Inflammatory macrophage treated with lipopolysaccharide for 4 hours (primary cell): ENCODE data around the gene TM6SF1.
"Not testable (repeated sequence)": the region's sequence is repeated elsewhere in the genome, so short reads cannot be mapped to it uniquely, and the experiment has no call there.

Source experiments
- DNase-seq: peaks from one replicate; pipeline ENCODE4 v3.0.0-alpha.2; 2020

Gene TM6SF1

DNA sequence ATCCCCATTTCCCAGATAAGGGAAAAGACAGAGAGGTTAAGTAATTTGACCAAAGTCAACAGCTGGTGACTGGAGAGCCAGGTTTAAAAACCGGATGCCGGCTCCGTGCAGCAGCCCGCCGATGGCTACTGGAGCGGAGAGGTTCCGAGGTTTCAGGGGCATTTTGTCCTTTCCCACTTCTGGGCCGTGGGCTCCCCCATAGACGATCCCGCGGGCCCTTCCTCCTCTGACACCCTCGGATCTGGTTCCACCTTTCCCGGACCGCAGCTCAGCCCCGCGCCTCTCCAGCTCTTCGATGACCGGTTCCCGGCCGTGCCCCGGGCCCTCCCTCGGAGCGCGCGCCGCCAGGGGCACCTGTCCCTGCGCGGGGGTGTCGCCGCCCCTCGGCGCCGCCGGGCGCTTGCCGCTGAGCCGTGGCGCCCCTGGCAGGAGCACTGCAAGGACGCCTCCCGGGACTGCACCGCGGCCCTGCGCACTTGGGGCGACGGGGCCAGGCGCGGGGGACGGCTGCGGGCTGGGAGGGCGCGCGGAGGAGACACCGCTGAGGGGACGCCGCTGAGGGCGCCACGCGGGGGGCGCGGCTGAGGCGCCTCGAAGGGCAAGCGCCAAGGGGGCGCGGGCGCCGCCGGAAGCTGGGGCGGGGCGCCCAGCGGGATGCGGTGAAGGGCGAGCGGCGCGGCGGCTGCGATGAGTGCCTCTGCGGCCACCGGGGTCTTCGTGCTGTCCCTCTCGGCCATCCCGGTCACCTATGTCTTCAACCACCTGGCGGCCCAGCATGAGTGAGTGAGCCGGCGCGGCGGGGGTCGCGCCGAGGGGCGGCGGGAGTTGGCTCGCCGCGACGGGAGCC is at the start of gene TM6SF1:
TSS of gene TM6SF1 (plus strand) at position 652 of the 847 bp plus-strand sequence. CDS start at position 688, 36 bp downstream.
- peak; percentile 5 for DNase-seq

- no peak for DNase-seq
These were observed 49.6 kb upstream of the TM6SF1 start for GRCh38 chr15:83057696-83058376.

DNA sequence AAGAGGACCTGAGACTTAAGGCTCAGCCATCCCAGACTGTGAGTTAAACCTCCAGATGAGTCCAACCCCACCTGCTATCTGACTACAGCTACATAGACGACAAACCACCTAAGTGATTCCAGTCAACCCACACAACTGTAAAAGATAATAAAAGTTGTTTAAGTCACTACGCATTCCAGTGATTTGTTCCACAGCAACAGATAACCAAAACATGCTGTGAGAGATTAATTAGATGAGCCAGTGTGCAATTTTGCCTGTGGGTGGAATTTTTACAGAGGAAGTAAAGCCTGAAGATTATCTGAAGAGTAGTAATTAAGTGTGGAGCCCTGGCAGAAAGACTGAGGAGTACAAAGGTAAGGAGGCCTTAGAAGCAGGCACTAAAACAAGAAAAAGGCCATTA is 45.8 kb upstream of the TM6SF1 start:
- DNase-seq: no peak

DNA sequence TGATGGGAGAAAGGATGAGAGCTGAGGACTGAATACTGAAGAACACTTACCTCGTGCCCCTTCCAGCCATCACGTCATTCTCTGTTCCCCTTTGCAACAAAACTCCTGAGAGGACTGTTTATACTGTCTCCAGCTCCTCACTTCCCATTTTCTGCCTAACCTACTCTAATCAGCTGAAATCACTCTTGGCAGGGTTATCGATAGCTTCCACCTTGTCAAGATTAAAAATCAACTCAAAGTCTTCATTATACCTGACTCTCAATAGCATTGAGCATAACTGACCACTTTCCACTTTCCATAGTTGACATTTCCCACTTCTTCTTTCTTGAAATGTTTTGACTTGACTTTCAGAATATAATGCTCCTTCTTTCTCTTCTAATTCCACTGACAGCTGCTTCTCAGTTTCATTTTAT is 44.7 kb upstream of the TM6SF1 start:
- DNase-seq: peak; percentile 75

DNA sequence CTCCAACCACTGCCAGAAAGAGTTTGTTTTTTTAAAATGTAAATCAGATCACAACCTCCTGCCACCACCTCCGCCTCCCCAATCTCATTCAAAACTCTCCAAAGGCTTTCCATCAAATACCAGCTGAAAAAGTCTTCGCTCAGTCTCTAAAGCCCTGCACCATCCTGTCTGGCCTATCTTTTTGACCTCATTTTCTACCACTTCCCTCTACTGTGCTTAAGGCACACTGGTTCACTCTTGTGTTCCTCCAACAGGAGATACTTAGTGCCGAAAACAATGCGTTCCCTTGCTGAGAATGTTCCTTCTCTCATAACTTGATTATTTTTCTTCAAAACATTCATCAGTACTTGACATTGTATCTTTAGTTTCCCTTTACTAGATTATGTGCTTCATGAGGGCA is 43.9 kb upstream of the TM6SF1 start:
- DNase-seq: peak; percentile 27

DNA sequence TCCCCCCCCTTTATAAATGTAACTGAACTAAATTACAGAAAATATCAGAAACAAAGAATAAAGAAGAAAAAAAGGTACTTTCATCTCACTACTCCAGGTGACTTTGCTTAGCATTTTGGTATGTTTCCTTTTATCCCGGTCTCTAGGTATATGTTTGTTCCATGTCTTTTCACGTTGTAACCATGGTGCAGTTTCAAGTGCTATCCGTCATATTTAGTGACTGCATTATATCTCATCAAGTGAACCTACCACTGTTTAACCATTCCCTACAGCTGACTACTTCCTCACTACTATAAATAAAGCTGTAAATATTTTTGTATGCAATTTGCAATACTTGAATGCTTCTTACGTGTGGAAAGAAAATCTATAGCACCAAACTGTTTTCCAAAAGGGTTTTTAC is 42.6 kb upstream of the TM6SF1 start:
- DNase-seq: peak; percentile 40

- DNase-seq: no peak
These were observed 42.0 kb upstream of the TM6SF1 start for GRCh38 chr15:83065431-83065830.

- DNase-seq: no peak
These were observed 41.3 kb upstream of the TM6SF1 start for GRCh38 chr15:83066034-83066733.

- DNase-seq: peak; percentile 91
These were observed 40.5 kb upstream of the TM6SF1 start, which contains the start of gene BTBD1 for GRCh38 chr15:83066734-83067637. TSS of gene BTBD1 (minus strand) at chr15:83067252. CDS start at chr15:83067151, 101 bp downstream.

DNA sequence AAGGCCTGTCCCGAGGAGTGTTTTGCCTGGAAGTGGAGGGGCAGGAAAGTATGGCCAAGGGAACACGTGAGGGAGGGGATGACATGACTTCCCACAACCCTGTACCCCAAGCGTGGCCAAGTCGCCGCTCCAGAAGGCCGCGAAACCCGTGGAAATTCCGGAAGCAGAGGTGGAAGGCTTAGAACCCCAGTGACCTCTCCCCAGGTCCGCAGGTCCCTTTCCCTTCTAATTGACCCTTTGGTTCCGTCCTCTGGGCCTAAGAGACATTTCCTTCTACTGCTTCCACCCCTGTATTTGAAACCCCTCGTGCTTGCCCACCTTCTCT is 39.8 kb upstream of the TM6SF1 start:
- DNase-seq: no peak

- no peak for DNase-seq
These were observed 39.4 kb upstream of the TM6SF1 start for GRCh38 chr15:83068054-83068453.

DNA sequence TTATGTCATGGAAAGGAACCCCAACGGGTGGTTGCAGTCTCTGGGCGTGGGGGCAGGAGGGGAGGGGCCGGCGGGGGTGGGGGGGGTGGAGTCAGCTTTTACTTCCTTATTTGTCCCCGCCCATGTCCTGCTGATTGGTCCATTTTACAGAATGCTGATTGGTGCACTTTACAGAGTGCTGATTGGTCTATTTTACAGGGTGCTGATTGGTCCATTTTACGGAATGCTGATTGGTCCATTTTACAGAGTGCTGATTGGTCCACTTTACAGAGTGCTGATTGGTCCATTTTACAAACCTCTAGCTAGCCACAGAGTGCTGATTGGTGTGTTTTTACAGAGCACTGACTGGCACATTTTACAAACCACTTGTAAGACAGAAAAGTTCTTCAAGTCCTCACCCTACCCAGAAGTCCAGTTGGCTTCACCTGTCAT is 38.2 kb upstream of the TM6SF1 start:
- DNase-seq: peak; percentile 47

- no peak for DNase-seq
These were observed 29.8 kb upstream of the TM6SF1 start for GRCh38 chr15:83077491-83078230.

- no peak for DNase-seq
These were observed 28.7 kb upstream of the TM6SF1 start for GRCh38 chr15:83078712-83079111.

GRCh38 chr15:83081256-83082014 is 26.0 kb upstream of the TM6SF1 start:
- DNase-seq: no peak

GRCh38 chr15:83082730-83083386 is 24.6 kb upstream of the TM6SF1 start:
- no peak for DNase-seq

DNA sequence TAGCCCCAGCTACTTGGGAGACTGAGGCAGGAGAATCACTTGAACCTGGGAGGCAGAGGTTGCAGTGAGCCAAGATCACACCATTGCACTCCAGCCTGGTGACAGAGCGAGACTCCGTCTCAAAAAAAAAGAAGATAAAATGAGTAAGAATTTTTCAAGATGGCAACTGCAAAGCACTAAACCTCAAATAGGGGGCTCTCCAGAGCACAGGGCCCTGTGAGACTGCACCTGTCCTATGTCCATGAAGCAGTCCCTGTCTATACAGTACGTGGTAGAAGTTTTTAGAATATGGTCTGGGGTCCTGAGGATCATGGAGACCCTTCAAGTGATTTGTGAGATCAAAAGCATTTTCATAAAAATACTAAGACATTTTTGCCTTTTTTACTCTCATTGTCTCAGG is 22.0 kb upstream of the TM6SF1 start:
- DNase-seq: not testable (repeated sequence)

GRCh38 chr15:83085864-83086552 is 21.4 kb upstream of the TM6SF1 start:
- DNase-seq: not testable (repeated sequence)

DNA sequence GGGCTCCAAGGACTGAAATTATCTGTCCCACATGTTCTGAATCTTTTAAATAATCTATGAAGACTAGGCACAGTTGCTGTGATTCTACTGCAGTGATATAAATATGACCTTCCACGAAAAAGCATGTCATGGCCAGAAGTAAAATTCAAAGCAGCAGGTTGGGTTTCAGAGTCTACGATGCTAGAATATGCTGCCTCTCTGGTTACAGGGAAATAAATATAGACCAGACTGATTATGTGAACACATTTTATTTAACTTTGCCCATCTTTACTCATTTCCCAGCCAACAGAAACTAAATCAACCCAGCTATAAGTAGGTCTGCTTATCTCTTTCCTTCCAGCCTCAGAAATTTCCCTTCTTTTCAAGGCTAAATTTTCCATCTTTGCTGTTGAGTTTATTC is 19.9 kb upstream of the TM6SF1 start:
- no peak for DNase-seq

DNA sequence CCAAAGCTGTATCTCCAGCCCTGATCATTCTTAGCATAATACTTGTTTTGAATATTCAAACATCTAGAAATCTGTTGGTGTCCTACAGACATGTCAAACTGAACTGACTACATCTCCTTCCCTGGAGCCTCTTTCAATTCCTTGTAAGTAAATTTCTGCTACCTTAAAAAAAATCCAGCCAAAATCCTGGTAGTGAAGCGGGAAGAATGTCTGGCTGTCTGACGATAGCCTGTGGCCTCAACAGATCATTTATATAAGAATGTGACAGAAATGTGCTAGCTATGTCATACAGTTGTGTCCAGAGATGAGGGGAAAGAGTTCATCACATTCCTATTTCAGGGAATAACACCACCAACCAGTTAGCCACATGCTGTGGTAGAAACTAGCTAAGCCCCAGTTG is 18.6 kb upstream of the TM6SF1 start:
- DNase-seq: no peak
